NCI-H187 treated with DMSO at 0.1 percent for 48 hours (cell line): ENCODE data around the gene IFNL4.
"Not testable (repeated sequence)": the region's sequence is repeated elsewhere in the genome, so short reads cannot be mapped to it uniquely, and the experiment has no call there.

Experiments used
- DNase-seq: peaks from one replicate; lab custom pipeline; 2025; lab: John Stamatoyannopoulos, UW

Gene IFNL4

DNA sequence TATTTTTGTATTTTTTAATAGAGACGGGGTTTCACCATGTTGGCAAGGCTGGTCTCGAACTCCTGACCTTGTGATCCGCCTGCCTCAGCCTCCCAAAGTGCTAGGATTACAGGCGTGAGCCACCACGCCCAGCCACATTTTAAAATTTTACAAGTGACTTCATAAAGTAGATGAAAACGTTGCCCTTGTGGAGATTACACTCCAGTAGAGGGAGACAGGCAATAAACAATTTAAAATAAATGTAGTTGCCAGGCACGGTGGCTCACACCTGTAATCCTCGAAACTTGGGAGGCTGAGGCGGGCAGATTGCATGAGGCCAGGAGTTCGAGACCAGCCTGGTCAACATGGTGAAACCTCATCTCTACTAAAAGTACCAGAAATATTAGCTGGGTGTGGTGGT is 29.5 kb downstream of the IFNL4 start:
- not testable (repeated sequence) for DNase-seq

DNA sequence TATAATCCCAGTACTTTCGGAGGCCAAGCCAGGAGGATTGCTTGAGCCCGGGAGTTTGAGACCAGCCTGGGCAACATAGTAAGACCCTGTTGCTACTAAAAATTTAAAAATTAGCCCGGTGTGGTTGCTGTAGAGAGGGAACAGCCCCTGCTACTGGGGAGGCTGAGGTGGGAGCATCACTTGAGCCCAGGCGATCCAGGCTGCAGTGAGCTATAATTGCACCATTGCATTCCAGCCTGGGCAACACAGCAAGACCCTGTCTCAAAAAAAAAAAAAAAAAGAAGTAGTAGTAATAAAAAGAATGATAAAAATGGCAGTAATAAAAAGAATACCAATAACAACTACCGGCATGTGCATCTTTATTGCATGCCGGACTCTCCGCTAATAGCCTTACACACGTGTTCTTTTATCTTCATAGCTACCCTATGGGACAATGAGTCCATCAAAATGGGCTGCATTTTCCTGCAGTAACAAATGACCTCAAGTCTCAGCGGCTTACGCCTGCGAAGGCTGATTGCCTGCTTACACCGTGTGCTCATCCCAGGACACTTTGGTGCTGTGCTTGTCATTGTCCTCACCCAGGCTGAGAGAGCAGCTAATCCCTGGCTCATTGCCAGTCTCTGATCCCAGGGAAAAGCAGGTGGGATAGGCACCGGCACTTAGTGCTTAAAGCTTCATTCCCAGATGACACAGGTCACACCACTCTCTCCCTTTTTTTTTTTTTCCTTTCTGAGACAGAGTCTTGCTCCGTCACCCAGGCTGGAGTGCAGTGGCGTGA is 30.2 kb downstream of the IFNL4 start:
- DNase-seq = no peak

DNA sequence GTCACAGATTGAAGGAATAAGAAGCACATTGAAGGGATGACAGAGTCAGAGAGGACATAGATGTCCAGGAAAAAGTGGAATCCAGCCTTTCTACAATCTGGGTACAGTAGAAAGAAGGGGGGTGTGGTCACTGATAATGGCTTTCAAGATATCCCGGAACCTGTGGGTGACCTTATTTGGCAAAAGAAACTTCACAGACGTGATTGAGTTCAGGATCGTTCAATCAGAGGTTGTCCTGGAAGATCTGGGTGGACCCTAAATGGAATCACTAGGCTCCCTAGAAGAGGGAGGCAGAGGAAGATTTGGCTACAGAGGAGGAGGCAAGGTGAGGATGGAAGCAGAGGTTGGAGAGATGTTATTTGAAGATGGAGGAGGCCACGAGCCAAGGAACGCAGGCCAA is 31.6 kb downstream of the IFNL4 start:
- no peak for DNase-seq

DNA sequence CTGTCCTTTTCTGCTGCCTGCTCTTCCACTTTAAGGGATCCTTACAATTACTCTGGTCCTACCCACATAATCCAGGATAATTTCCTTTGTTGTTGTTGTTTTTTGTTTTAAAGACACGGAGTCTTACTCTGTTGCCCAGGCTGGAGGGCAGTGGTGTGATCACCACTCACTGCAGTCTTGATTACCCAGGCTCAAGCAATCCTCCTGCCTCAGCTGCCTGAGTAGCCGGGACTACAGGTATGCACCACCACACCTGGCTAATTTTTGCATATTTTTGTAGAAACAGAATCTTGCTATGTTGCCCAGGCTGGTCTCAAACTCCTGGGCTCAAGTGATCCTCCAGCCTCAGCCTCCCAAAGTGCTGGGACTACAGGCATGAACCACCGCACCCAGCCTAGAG is 33.3 kb downstream of the IFNL4 start:
- not testable (repeated sequence) for DNase-seq

DNA sequence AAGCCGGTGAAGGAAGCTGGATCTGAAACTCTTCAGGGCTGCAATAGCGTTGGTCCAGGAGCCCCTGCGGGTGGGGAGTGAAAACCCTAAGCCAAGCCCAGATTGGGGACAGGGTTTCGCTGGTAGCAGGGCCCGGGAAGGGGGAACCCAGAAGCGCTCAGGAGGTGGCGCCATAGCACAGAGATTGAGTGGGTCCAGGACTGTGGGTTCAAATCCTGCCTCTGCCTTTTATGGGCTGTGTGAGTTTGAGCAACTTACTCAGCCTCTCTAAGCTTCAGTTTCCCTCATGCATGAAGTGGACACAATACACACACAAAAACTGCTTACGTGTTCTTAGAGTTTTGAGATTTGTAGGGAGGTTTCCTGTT is 36.3 kb downstream of the IFNL4 start:
- no peak for DNase-seq

DNA sequence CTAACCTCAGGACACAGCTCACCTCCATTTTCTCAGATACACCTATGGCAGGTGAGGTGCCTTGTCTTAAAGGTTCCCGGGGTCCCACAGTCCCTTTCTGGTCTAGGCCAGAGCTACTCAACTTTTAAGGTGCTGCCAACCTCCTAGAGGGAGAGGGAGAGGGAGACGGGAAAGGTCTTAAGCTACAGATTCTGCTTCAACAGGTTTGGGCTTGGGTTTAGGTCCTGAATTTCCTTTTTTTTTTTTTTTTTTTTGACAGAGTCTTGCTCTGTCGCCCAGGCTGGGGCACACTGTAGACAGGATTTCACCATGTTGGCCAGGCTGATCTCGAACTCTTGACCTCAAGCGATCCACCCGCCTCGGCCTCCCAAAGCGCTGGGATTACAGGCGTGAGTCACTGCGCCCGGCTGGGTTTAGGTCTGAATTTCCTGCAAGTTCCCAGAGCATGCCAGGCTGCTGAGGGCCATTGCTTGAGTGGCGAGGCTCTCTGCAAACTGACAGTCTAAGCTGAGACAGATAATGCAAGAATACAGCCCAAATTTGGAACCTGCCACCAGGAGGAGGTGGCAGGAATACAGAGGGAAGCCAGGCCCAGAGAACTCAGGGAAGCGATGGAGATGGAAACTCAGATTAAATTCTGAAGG is 36.8 kb downstream of the IFNL4 start:
- no peak for DNase-seq

DNA sequence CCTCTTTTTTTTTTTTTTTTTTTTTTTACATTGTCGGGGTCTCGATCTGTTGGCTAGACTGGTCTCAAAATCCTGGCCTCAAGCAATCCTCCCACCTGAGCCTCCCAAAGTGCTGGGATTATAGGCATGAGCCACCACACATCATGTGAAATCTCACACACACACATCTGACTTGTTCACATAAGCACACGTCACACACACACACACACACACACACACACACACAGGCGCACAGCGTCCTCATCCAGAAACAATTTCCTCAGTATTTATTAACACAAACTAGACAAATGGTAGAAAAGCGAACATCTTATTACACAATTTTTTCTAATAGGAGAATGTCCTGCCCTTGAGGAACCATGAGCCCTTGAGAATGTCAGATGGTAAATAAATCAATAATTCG is 39.5 kb downstream of the IFNL4 start:
- DNase-seq = no peak

DNA sequence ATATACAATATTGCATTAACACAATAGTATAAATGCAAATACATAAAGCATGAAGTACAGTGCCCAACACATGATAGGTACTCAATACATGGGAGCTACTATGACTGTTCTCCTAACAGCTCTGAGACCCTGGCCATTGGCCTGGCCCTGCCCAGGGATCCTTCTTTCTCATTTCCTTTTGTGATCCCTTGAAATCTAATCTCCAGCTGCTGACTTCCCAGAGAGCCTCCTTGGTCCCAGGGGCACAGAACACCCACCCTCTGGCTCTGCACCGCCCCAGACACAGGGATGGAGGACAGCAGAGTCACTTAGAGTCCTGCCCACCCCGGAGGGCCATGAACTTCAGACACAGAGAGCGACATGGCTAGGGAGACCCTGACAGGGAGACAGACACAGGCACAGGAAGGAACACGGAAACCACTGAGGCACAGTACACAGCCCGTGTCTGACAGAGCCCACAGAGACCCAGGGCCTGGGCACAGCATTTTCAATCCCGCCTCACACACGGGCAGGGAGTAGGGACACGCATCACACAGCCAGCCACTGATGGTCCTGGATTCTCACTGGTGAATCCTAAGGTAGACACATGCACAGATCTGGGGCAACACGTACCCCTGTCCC is 40.4 kb downstream of the IFNL4 start:
- DNase-seq = no peak

DNA sequence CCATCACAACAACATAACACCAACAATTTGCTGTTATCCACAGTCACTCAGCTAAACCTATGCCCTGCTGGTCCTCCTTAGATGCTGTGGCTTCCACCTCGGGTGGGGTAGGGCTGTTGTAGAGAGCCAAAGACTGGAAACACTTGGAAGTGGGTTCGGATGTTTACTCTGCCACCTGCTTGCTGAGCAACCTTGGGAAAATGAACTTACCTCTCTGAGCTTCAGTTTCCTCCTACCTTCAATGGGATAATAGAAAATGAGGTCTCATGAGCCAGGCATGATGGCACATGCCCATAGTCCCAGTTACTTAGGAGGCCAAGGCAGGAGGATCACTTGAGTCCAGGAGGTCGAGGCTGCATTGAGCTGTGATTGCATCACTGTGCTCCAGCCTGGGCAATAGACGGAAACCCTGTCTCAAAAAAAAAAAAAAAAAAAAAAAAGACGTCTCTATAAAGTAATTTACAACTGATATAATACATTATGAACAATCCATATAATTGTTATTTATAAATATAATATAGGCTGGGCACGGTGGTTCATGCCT is 41.3 kb downstream of the IFNL4 start:
- DNase-seq = no peak

DNA sequence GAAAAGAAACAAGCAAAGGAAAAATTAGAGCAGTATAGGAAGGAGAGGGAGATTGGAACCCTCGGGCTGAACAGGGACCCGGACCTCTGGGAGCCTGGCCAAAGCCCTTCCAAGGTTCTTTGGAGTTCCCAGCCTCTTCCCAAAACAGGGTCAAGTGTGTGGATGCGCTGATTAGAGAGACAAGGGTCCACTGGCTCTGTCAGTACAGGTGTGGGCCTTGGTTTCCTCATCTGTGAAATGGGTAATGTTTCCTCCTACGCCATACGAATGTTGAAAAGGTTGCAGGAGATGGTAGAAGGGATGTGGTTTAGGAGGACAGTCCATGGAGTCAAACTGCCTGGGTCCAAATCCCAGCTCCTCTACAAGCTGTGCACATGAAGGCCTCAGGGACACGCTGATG is 42.5 kb downstream of the IFNL4 start:
- DNase-seq = no peak

DNA sequence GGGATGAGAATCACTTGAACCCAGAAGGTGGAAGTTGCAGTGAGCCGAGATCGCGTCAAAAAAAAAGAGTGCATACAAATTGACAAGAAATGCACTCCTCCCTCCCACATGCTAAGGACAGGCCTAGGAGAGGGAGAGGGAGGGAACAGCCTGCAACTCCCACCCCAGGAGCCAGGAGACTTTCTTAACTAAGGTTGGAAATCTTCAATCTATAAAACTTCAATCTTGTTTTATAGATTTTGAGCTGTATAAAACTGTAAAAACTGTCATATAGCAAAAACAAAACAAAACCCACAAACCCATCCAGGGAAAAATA is 43.2 kb downstream of the IFNL4 start:
- DNase-seq = no peak

DNA sequence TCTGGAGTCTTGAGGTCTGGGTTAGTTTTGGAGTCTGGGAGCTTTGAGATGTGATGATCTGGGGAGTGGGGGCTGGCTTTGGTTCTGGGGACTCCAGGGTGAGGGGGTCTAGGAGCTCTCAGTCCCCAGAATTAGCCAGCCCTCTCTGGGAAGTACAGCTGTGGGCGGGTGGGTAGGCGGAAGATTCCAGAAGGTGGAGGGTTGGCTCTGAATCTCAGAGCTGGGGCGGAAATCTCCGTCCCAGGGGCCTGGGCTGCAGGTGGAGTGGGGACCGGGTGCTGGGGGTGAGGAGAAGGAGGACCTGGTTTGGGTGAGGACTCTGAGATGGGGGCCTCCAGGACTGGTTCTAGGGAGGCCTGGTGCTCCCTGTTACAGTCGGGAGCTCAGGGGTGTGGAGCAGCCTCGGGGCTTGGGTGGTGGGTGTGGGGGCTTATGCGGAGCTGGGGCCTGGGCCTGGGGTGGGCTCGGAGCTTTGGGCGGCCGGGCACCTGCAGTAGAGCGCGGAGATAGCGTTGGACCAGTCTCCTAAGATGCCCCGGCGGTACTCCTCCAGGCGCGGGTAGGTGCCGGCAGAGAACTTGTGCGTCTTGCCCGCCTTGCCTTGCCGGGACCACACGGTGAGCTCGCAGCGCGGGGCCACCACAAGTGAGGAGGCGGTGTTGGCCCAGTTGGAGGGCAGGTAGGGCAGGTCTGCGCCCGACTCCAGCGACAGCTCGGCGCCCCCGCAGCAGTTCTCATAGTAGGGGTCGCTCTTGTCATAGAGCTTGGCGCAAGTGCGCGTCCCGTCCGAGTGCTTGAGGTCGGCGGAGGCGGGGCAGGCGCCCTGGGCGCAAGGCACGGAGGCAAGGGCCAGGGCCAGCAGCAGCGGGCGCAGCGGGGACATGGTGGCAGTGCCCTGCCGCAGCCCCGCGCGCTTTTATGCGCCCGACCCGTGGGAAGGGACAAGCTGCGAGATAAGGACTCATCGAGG is 45.0 kb downstream of the IFNL4 start, which contains the start of gene SYCN:
SYCN (minus strand) TSS at position 892 of the 970 bp plus-strand sequence; CDS start at position 883, 9 bp downstream.
- no peak for DNase-seq

DNA sequence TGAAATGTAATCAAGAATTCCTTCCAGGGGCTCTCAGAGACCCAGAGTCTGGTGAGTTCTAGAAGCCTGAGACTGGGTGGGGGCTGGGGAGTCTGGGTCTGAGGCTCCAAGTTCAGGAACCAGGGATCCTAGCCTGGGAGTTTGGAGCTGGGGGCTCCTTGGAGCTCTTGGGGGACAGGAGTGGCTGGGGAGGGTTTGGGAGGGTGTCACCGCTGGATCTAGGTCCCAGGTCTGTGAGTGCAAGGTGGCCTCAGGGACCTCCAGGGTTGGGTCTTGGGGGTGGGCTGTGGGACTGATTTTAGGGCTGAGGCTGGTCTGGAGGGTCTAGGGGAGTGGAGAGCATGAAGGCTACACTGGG is 45.7 kb downstream of the IFNL4 start:
- DNase-seq = no peak

DNA sequence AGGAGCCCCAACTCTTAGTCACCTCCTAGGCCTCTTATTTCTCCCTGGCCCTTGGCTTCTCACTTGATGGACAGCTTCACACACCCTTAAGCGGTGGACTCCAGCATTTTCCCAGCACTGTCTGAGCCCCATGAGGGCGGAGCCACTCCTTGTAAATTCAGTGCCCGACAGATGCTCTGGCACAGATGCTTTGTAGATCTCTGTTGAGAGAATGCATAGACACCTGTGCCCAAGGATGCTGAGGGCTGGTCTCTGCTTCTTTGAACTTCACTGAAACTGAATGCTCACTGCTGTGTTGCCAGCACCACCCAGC is 47.9 kb downstream of the IFNL4 start:
- DNase-seq = no peak

DNA sequence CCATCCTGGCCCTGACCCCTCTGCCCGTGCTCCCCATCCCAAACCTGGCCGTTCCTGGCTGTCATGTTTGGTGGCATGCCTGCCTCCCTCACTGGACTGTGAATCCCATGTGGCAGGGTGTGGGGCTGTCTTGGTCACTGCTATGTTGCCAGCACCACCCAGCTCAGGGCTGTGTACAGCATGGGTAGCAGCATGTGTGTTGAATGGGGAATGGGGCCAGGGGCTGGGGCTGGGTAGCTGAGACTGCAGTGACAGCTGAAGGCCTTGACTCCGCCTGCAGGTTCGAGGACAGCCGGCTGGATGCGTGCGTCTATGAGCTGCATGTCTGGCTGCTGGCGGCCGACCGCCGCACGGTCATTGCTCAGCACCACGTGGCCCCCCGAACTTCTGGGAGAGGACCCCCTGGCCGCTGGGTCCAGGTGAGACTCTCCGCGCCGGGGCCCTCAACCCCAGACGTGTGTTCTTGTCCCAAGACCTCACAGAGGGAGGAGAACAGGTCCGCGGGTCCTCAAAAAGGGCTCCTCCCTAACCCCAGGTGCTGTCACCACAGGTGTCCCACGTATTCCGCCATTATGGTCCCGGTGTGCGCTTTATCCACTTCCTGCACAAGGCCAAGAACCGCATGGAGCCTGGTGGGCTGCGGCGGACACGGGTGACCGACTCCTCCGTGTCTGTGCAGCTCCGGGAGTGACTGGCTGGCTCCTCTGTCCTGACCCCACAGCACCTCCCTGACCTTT is 48.4 kb downstream of the IFNL4 start:
- no peak for DNase-seq

DNA sequence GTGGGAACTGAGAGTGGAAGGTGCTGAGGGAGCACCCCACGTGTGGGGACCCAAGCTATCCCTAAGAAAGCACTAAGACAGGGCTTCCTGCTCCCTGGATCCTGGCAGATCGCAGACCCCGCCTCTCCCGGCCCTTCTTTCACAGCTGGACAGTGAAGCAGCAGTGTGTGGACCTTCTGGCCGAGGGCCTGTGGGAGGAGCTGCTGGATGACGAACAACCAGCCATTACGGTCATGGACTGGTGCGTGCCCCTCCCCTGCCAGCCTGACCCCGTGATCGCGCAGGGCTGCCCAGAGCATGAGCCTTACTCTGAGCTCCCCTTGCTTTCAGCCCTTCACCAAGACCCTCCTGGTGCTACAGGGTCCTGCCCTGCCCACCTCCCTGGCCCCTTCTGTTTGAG is 49.6 kb downstream of the IFNL4 start:
- DNase-seq = no peak

DNA sequence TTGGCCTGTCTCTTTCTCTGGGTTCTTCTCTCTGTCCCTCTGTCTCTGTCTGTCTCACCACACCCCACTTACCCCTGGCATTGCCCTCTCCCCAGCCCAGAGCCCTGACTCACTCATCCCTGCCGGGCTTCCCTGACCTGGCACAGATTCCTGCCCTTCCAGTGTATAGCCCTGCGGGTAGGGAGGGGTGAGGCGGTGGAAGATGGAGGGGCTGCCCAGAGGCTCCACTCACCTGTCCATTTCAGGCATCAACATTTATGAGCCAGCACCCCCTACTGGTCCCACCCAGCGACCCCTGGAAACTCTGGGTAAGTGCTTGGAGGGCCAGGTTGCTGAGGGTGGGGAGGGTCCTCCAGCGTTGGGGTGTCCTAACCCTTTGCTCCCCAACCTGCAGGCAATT is 50.8 kb downstream of the IFNL4 start:
- DNase-seq = no peak

DNA sequence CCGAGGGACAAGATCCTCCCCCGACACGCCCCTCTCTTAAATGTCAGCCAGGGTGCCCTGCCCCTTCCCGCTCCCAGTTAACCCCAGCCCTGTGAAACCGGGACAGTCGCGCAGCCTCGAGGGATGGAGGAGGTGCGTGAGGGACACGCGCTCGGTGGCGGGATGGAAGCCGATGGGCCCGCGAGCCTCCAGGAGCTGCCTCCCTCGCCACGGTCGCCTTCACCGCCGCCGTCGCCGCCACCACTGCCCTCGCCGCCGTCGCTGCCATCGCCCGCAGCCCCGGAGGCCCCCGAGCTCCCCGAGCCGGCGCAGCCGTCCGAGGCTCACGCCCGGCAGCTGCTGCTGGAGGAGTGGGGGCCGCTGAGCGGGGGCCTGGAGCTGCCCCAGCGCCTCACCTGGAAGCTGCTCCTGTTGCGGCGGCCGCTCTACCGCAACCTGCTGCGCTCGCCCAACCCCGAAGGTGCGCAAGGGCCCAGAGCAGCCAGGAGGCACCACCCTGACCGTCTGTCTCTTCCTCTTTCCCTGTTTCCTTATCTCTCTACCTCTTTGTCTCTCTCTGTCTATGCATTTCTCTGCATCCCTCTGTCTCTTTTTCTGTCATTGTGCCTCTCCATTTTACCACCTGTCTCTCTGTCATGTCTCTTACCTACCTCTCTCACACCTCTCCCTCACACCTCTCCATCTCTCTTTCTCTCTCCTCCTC is 51.6 kb downstream of the IFNL4 start, which contains the start of gene NCCRP1:
NCCRP1 (plus strand) TSS at position 105 of the 703 bp plus-strand sequence; CDS start at position 124, 19 bp downstream.
- no peak for DNase-seq

DNA sequence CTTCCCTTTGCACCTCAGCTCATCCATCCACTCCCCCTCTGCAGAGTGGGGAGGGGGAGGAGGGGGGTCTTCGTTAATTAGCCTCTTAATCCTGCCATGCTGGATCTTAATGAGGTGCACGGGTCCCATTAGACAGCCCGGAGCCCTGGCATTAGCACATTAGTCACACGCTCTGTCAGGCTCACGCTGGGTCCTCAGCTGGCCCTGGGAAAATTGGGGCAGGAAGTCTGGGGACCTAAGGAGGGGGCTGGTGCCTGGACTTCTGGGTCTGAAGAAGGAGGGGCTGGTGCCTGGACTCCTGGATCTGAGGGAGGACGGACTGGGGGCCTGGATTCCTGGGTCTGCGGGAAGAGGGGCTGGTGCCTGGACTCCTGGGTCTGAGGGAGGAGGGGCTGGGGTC is 52.3 kb downstream of the IFNL4 start:
- no peak for DNase-seq
